WTC11 (cell line): ENCODE data around the gene OSBPL5.

ENCODE experiments used
- ATF3 ChIP-seq: sonication (generic); formaldehyde crosslinking; conservative IDR thresholded peaks from 2 replicates; pipeline ENCODE4 v1.8.1; 2022; ENCODE audit warnings: mild to moderate bottlenecking, missing genetic modification reagents
- CREB1 ChIP-seq: sonication (generic); formaldehyde crosslinking; IDR thresholded peaks from 2 replicates; pipeline ENCODE4 v1.8.0; 2023; ENCODE audit warnings: mild to moderate bottlenecking, missing genetic modification reagents
- CTCF ChIP-seq: fragments of 200-600 bp; IDR thresholded peaks from 2 replicates; pipeline ENCODE4 v1.8.0; 2022; ENCODE audit warnings: antibody characterized with exemption
- ELF4 ChIP-seq: sonication (generic); formaldehyde crosslinking; IDR thresholded peaks from 2 replicates; pipeline ENCODE4 v1.8.1; 2022; ENCODE audit warnings: low read depth, mild to moderate bottlenecking, moderate library complexity, missing genetic modification reagents
- FOXJ3 ChIP-seq: sonication (generic); formaldehyde crosslinking; IDR thresholded peaks from 2 replicates; pipeline ENCODE4 v1.9.0; 2021; ENCODE audit warnings: missing genetic modification reagents, mild to moderate bottlenecking, borderline replicate concordance
- IRF2 ChIP-seq: sonication (generic); formaldehyde crosslinking; IDR thresholded peaks from 2 replicates; pipeline ENCODE4 v1.8.0; 2022; ENCODE audit warnings: low read depth, missing genetic modification reagents, borderline replicate concordance
- JUN ChIP-seq: sonication (generic); formaldehyde crosslinking; IDR thresholded peaks from 2 replicates; pipeline ENCODE4 v1.8.0; 2023; ENCODE audit warnings: mild to moderate bottlenecking, missing genetic modification reagents
- MAX ChIP-seq: sonication (generic); formaldehyde crosslinking; IDR thresholded peaks from 2 replicates; pipeline ENCODE4 v1.8.0; 2022; ENCODE audit warnings: mild to moderate bottlenecking, missing genetic modification reagents
- NFYB ChIP-seq: sonication (generic); formaldehyde crosslinking; conservative IDR thresholded peaks from 2 replicates; pipeline ENCODE4 v1.8.0; 2022; ENCODE audit warnings: low read depth, missing genetic modification reagents
- RORB ChIP-seq: fragments of 250-450 bp; sonication (Bioruptor Pico); IDR thresholded peaks from 2 replicates; pipeline ENCODE4 v1.9.0; 2021; ENCODE audit warnings: mild to moderate bottlenecking
- TCF7 ChIP-seq: sonication (generic); formaldehyde crosslinking; IDR thresholded peaks from 2 replicates; pipeline ENCODE4 v1.8.0; 2022; ENCODE audit warnings: mild to moderate bottlenecking, low read depth, missing genetic modification reagents, moderate library complexity
- TEAD4 ChIP-seq: sonication (generic); formaldehyde crosslinking; IDR thresholded peaks from 2 replicates; pipeline ENCODE4 v1.8.0; 2022; ENCODE audit warnings: mild to moderate bottlenecking, missing genetic modification reagents
- ZNF263 ChIP-seq: sonication (generic); formaldehyde crosslinking; IDR thresholded peaks from 2 replicates; pipeline ENCODE4 v1.8.1; 2022; ENCODE audit warnings: low read depth, mild to moderate bottlenecking, moderate library complexity, missing genetic modification reagents

GRCh38 chr11:3147626-3148025 lies 17.5 kb downstream of the OSBPL5 start:
- TF ChIP-seq TEAD4, result no peak
- TF ChIP-seq CTCF, result no peak
- no peak for TF ChIP-seq JUN (CRISPR knock-in tag)
- TF ChIP-seq ZNF263, result no peak
- TF ChIP-seq RORB (CRISPR knock-in tag), result no peak
- TF ChIP-seq FOXJ3 (CRISPR knock-in tag), result no peak
- TF ChIP-seq NFYB (CRISPR knock-in tag), result no peak
- TF ChIP-seq ELF4 (CRISPR knock-in tag), result no peak
- TF ChIP-seq TCF7 (CRISPR knock-in tag), result no peak
- TF ChIP-seq MAX (CRISPR knock-in tag), result no peak
- no peak for TF ChIP-seq IRF2 (CRISPR knock-in tag)
- no peak for TF ChIP-seq CREB1 (CRISPR knock-in tag)
- no peak for TF ChIP-seq ATF3 (CRISPR knock-in tag)
